ENCODE measurements around the gene DAP3. TPM values are rescaled to one million over a fixed set of nuclear protein-coding genes. Genes with fewer than 3 reads are reported as not detected.

Gene DAP3
- total RNA-seq, 2 experiments from 2014 or later, result 105 to 106 TPM

GRCh38 chr1:155648207-155649147, 40.4 kb upstream of the DAP3 start:
- H3K4me3 ChIP-seq (ENCODE audit: low read length), result no peak overlapping the region
- no peak overlapping the region for H3K4me3 Mint-ChIP-seq
- peak in 2 of 14 experiments; percentile 65 to 69 for DNase-seq
- no peaks in the 10 kb centered on the region for H3K36me3 ChIP-seq (ENCODE audit: insufficient read depth, low read length)
- intact Hi-C loops (cut with DNase I, micrococcal nuclease), result no loop called here
- H3K27me3 Mint-ChIP-seq, result peaks cover 5% of the 10 kb centered on the region
- H3K36me3 Mint-ChIP-seq (ENCODE audit: low read depth), result no peaks in the 10 kb centered on the region
- no peaks in the 10 kb centered on the region for H3K4me1 ChIP-seq (ENCODE audit: insufficient read depth, low read length)
- no peak for ATAC-seq (ENCODE audit: poor library complexity)
- no peak overlapping the region for H3K27ac Mint-ChIP-seq
- POLR2A ChIA-PET, result no interaction called here
- H3K27ac ChIP-seq (ENCODE audit: low read depth in 1 of 2, low read length in 2 of 2), result no peak overlapping the region
- H3K4me1 Mint-ChIP-seq (ENCODE audit: low read depth), result no peaks in the 10 kb centered on the region
- CTCF ChIA-PET, result no interaction called here
- H3K9me3 Mint-ChIP-seq, result no peaks in the 10 kb centered on the region
- H3K27me3 ChIP-seq (ENCODE audit: control insufficient read depth in 1 of 2, insufficient read depth in 2 of 2, low read length in 2 of 2), result no peaks in the 10 kb centered on the region
- TF ChIP-seq CTCF (IDR thresholded peaks at IDR 0.05), result no peak
- peaks cover 0 to 4% of the 10 kb centered on the region in 2 experiments for H3K9me3 ChIP-seq (ENCODE audit: control insufficient read depth in 1 of 2, insufficient read depth in 1 of 2, low read length in 2 of 2)

- H3K9me3 Mint-ChIP-seq, result no peaks in the 10 kb centered on the region
- Histone ChIP-seq H3K27ac (ENCODE audit: low read depth in 1 of 2, low read length in 2 of 2) (no peak overlapping the region), H3K36me3 (ENCODE audit: insufficient read depth, low read length) (no peaks in the 10 kb centered on the region), H3K4me1 (ENCODE audit: insufficient read depth, low read length) (no peaks in the 10 kb centered on the region), H3K9me3 (ENCODE audit: control insufficient read depth in 1 of 2, insufficient read depth in 1 of 2, low read length in 2 of 2) (no peaks in the 10 kb centered on the region), H3K4me3 (ENCODE audit: low read length) (no peak overlapping the region), H3K27me3 (ENCODE audit: control insufficient read depth in 1 of 2, insufficient read depth in 2 of 2, low read length in 2 of 2) (no peaks in the 10 kb centered on the region)
- intact Hi-C loops (cut with DNase I, micrococcal nuclease), result no loop called here
- H3K36me3 Mint-ChIP-seq (ENCODE audit: low read depth), result no peaks in the 10 kb centered on the region
- ChIA-PET CTCF (no interaction called here), POLR2A (no interaction called here)
- H3K4me3 Mint-ChIP-seq, result no peak overlapping the region
- H3K4me1 Mint-ChIP-seq (ENCODE audit: low read depth), result no peaks in the 10 kb centered on the region
- no peak for TF ChIP-seq CTCF (IDR thresholded peaks at IDR 0.05)
- no peak overlapping the region for H3K27ac Mint-ChIP-seq
- DNase-seq, result peak in 2 of 14 experiments; percentile 23 to 43
- H3K27me3 Mint-ChIP-seq, result peaks cover 5% of the 10 kb centered on the region
- ATAC-seq (ENCODE audit: poor library complexity), result no peak
These were observed 39.2 kb upstream of the DAP3 start for GRCh38 chr1:155649676-155650075.

GRCh38 chr1:155650231-155650757, 38.6 kb upstream of the DAP3 start:
- no peak for DNase-seq
- H3K27me3 Mint-ChIP-seq, result peaks cover 5% of the 10 kb centered on the region
- H3K9me3 Mint-ChIP-seq, result no peaks in the 10 kb centered on the region
- no peaks in the 10 kb centered on the region for H3K36me3 ChIP-seq (ENCODE audit: insufficient read depth, low read length)
- H3K4me3 Mint-ChIP-seq, result no peak overlapping the region
- H3K27ac Mint-ChIP-seq, result no peak overlapping the region
- TF ChIP-seq CTCF (IDR thresholded peaks at IDR 0.05), result no peak
- H3K36me3 Mint-ChIP-seq (ENCODE audit: low read depth), result no peaks in the 10 kb centered on the region
- no peak overlapping the region for H3K27ac ChIP-seq (ENCODE audit: low read depth in 1 of 2, low read length in 2 of 2)
- POLR2A ChIA-PET, result no interaction called here
- H3K27me3 ChIP-seq (ENCODE audit: control insufficient read depth in 1 of 2, insufficient read depth in 2 of 2, low read length in 2 of 2), result no peaks in the 10 kb centered on the region
- no peak for ATAC-seq (ENCODE audit: poor library complexity)
- H3K4me3 ChIP-seq (ENCODE audit: low read length), result no peak overlapping the region
- CTCF ChIA-PET, result no interaction called here
- intact Hi-C loops (cut with DNase I, micrococcal nuclease), result no loop called here
- H3K9me3 ChIP-seq (ENCODE audit: control insufficient read depth in 1 of 2, insufficient read depth in 1 of 2, low read length in 2 of 2), result no peaks in the 10 kb centered on the region
- no peaks in the 10 kb centered on the region for H3K4me1 Mint-ChIP-seq (ENCODE audit: low read depth)
- H3K4me1 ChIP-seq (ENCODE audit: insufficient read depth, low read length), result no peaks in the 10 kb centered on the region

Data from CD4-positive, alpha-beta T cell (primary cell).